ENCODE measurements around the gene PCSK2. TPM values are rescaled to one million over a fixed set of nuclear protein-coding genes. Genes with fewer than 3 reads are reported as not detected.

PCSK2 gene
- total RNA-seq, 1 experiment from 2014 or later, result not detected

DNA sequence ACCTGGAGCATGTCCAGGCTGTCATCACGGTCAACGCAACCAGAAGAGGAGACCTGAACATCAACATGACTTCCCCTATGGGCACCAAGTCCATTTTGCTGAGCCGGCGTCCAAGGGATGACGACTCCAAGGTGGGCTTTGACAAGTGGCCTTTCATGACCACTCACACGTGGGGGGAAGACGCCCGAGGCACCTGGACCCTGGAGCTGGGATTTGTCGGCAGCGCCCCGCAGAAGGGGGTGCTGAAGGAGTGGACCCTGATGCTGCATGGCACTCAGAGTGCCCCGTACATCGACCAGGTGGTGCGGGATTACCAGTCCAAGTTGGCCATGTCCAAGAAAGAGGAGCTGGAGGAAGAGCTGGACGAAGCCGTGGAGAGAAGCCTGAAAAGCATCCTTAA is 254.8 kb downstream of the PCSK2 start:
- no peak for DNase-seq
- Mint-ChIP-seq H3K36me3 (ENCODE audit: insufficient read depth, unreplicated experiment) (no peaks in the 10 kb centered on the region), H3K4me1 (ENCODE audit: low read depth, unreplicated experiment) (no peaks in the 10 kb centered on the region), H3K27ac (ENCODE audit: unreplicated experiment) (no peak overlapping the region), H3K27me3 (ENCODE audit: insufficient read depth, unreplicated experiment) (no peaks in the 10 kb centered on the region), H3K4me3 (ENCODE audit: unreplicated experiment) (no peak overlapping the region), H3K9me3 (ENCODE audit: unreplicated experiment) (no peaks in the 10 kb centered on the region)
- H3K4me3 ChIP-seq (ENCODE audit: low read depth, low read length), result no peak overlapping the region
- no peaks in the 10 kb centered on the region for H3K9me3 ChIP-seq
- POLR2A ChIA-PET, result no interaction called here
- H3K4me1 ChIP-seq, result no peaks in the 10 kb centered on the region
- H3K36me3 ChIP-seq (ENCODE audit: control insufficient read depth, insufficient read depth, low read length), result no peaks in the 10 kb centered on the region
- CTCF ChIA-PET, result no interaction called here
- no peaks in the 10 kb centered on the region for H3K27me3 ChIP-seq (replicated peaks; ENCODE audit: control insufficient read depth, insufficient read depth, low read length)
- BruUV-seq (replicated peaks), result no TSS peak
- TF ChIP-seq, protein P1, sequence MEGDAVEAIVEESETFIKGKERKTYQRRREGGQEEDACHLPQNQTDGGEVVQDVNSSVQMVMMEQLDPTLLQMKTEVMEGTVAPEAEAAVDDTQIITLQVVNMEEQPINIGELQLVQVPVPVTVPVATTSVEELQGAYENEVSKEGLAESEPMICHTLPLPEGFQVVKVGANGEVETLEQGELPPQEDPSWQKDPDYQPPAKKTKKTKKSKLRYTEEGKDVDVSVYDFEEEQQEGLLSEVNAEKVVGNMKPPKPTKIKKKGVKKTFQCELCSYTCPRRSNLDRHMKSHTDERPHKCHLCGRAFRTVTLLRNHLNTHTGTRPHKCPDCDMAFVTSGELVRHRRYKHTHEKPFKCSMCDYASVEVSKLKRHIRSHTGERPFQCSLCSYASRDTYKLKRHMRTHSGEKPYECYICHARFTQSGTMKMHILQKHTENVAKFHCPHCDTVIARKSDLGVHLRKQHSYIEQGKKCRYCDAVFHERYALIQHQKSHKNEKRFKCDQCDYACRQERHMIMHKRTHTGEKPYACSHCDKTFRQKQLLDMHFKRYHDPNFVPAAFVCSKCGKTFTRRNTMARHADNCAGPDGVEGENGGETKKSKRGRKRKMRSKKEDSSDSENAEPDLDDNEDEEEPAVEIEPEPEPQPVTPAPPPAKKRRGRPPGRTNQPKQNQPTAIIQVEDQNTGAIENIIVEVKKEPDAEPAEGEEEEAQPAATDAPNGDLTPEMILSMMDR (IDR thresholded peaks at IDR 0.05; ENCODE audit: insufficient read depth in 1 of 2, low read depth in 1 of 2, low read length in 1 of 2, severe bottlenecking in 1 of 2, unreplicated experiment in 1 of 2), result no peak
- intact Hi-C loops (cut with micrococcal nuclease; ENCODE audit: unreplicated experiment), result no loop called here

DNA sequence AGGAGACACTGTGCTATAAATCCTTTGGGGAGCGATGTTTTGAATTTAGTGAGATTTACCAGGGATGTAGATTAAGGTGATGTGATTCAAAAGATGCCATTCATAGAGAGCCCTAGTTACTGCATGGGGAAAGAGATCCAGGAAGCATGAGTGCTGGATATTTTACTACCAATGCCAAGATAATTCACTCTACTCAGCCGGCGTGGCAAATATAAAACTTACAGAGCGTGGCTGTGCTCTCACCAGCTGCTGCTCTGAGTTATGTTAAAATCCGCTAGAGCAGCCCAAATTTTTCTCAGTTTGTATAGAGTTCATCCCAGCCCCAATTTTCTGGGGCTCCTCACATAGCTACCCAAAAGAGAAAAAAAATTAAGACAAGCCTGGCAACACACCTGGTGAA is 255.7 kb downstream of the PCSK2 start:
- Mint-ChIP-seq H3K36me3 (ENCODE audit: insufficient read depth, unreplicated experiment) (no peaks in the 10 kb centered on the region), H3K27ac (ENCODE audit: unreplicated experiment) (no peak overlapping the region), H3K4me3 (ENCODE audit: unreplicated experiment) (no peak overlapping the region), H3K4me1 (ENCODE audit: low read depth, unreplicated experiment) (no peaks in the 10 kb centered on the region), H3K27me3 (ENCODE audit: insufficient read depth, unreplicated experiment) (no peaks in the 10 kb centered on the region), H3K9me3 (ENCODE audit: unreplicated experiment) (no peaks in the 10 kb centered on the region)
- DNase-seq, result no peak
- CTCF ChIA-PET, result interaction anchor here (0.6 kb wide), 1 partner anchor 54 kb away, joined by 3 read pairs; no protein-coding TSS in a partner anchor
- BruUV-seq (replicated peaks), result no TSS peak
- Histone ChIP-seq H3K9me3 (no peaks in the 10 kb centered on the region), H3K4me3 (ENCODE audit: low read depth, low read length) (no peak overlapping the region), H3K27me3 (replicated peaks; ENCODE audit: control insufficient read depth, insufficient read depth, low read length) (no peaks in the 10 kb centered on the region), H3K36me3 (ENCODE audit: control insufficient read depth, insufficient read depth, low read length) (no peaks in the 10 kb centered on the region), H3K4me1 (no peaks in the 10 kb centered on the region)
- TF ChIP-seq, protein P1 (IDR thresholded peaks at IDR 0.05; ENCODE audit: insufficient read depth in 1 of 2, low read depth in 1 of 2, low read length in 1 of 2, severe bottlenecking in 1 of 2, unreplicated experiment in 1 of 2), result no peak
- intact Hi-C loops (cut with micrococcal nuclease; ENCODE audit: unreplicated experiment), result no loop called here
- POLR2A ChIA-PET, result no interaction called here

DNA sequence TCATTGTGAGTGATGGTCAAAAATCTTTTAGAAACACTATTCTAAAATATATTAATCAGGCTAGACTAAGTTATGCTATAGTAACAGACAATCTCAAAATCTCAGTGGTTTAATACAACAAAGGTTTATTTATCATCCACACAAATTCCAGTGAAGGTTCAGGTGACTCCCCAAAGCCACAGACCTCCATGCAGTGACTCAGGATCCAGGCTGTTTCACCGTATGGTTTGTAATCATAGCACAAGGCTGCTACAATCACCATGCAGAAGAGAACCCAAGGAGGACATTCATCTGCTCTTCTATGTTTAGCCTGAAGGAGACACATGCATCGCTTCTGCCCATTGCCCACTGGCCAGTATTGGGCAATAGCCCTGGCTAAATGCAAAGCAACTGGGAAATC is 258.2 kb downstream of the PCSK2 start:
- intact Hi-C loops (cut with micrococcal nuclease; ENCODE audit: unreplicated experiment), result no loop called here
- Mint-ChIP-seq H3K4me1 (ENCODE audit: low read depth, unreplicated experiment) (no peaks in the 10 kb centered on the region), H3K36me3 (ENCODE audit: insufficient read depth, unreplicated experiment) (no peaks in the 10 kb centered on the region), H3K4me3 (ENCODE audit: unreplicated experiment) (no peak overlapping the region), H3K27me3 (ENCODE audit: insufficient read depth, unreplicated experiment) (no peaks in the 10 kb centered on the region), H3K27ac (ENCODE audit: unreplicated experiment) (no peak overlapping the region), H3K9me3 (ENCODE audit: unreplicated experiment) (no peaks in the 10 kb centered on the region)
- Histone ChIP-seq H3K27me3 (replicated peaks; ENCODE audit: control insufficient read depth, insufficient read depth, low read length) (no peaks in the 10 kb centered on the region), H3K36me3 (ENCODE audit: control insufficient read depth, insufficient read depth, low read length) (no peaks in the 10 kb centered on the region), H3K4me3 (ENCODE audit: low read depth, low read length) (no peak overlapping the region), H3K4me1 (no peaks in the 10 kb centered on the region), H3K9me3 (no peaks in the 10 kb centered on the region)
- DNase-seq, result no peak
- BruUV-seq (replicated peaks), result no TSS peak
- TF ChIP-seq, protein P1 (IDR thresholded peaks at IDR 0.05; ENCODE audit: insufficient read depth in 1 of 2, low read depth in 1 of 2, low read length in 1 of 2, severe bottlenecking in 1 of 2, unreplicated experiment in 1 of 2), result no peak
- ChIA-PET CTCF (no interaction called here), POLR2A (no interaction called here)
